NCI-H748 (cell line): ENCODE data around the gene LRRK1.

ENCODE experiments used
- DNase-seq: peaks from one replicate; lab custom pipeline; 2025; ENCODE audit not compliant: unreplicated experiment; lab: John Stamatoyannopoulos, UW

LRRK1 gene

GRCh38 chr15:100909989-100910955 is 8.9 kb upstream of the LRRK1 start:
- DNase-seq, result no peak

DNA sequence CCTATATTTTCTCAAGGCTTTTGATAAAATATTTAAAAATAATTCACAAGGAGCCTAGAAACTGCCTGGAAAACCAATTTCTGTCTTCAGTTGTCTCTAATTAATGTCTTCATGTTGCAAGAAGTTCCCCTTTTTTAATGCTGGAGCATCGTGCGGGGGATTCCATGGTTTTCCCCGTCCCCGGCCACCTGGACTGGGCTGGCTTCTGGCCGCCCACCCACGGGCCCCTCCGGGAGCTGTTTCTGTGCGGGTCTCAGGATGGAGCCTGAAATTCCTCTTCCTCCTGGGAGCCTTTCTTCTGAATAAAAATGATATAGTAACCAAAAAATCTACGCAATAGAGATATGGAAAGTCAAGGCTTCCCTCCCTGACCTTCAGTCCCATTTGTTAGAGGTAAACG is 8.1 kb upstream of the LRRK1 start:
- no peak for DNase-seq

DNA sequence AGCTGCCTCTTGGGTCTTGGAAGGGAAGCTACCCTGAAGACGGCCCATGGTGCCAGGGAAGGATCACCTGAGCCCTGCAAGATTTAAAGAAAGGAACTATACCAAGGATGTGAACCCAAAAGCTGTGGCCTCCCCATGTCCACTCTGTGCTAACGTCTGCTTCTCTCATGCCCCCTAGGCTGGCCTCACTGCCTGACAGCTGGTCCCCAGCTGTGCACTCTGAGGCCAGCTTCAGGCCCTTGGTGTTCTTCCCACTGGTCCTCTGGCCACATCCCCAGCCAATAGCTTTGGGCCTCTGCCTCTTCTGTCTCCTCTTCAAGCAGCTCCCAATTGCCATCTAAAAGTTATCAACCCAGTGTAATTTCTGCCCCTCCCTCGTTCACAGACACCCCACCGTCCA is 5.2 kb upstream of the LRRK1 start:
- no peak for DNase-seq

DNA sequence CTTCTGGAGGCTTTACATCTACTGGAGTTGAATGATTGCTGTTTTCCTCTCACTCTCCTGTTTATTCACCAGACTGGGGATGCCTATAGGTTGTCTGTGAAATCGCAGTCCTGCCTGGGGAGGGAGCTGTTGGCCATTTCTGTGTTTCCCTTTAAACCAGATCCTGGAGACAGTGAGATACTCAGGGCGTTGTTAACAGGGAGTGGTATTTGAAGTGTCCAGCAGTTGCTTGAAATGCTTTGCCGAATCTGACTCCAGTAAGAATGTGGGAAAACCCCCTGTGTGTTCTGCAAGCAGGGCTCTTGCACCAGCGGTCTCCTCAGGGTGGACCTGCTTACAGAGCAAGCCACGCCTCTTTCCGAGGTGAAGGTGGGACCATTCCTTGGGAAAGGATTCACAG is 4.3 kb upstream of the LRRK1 start:
- DNase-seq, result no peak

DNA sequence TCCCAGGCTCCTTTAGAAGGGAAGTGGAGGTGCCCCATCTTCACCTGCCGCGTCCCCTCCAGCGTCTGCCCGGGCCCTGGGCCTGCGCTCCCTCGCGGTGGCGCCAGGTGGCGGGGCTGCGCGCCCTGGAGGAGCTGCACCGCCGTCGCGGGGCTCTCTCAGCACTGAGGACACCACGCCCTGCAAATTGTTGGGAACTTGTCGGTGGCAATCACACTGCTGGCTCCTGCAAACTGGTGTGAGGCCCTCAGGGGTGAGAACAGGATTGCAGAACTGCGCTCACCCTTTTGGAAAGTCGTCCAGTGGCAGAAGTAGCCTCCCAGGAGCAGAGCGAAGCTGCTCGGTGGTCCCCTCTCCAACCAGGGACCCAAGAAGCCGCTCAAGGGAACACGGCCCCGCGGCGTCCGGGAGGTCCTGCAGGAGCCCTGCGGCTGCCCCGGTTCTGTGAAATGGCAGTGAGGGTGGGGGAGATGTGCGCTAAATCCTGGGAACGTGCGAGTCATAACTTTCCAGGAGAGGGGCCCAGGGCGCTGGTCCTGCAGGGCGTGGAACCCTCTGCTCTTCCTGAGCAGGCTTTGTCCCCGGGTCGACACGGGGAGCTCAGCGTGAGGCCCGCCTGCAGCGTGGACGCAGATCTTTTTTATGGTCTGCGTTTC is 995 bp upstream of the LRRK1 start:
- peak; percentile 71 for DNase-seq

GRCh38 chr15:100919481-100920405 is 586 bp downstream of the LRRK1 start:
- DNase-seq, result peak; percentile 2

DNA sequence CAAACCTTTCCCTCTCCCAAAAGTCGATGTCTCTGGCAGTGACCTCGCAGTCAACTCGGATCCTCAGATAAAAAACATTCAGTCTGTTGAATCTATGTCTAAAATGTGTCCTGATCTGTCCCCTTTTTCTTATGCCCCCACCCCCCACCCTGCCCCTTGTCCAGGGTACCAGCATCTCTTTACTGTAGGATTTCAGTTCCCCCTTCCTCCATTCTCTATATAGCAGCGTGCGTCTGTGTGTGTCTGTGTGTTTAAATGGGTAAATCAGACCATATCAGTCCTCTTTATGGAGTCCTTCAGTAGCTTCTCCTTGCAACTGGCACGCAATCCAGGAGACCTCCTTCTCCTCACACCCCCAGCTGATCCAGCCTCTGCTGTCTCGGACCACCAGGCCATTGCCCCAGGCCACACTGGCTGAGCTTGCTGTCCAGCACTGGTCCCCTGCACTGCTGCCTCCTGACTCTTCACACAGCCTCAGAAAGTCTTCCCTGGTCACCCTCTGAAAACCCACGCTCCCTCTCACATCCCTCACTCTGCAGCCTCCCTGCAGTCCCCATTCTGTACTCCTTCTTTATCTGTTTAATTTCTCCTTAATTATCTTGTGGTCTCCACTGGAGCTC is 1.5 kb downstream of the LRRK1 start:
- DNase-seq, result no peak

- DNase-seq, result no peak
Observed at GRCh38 chr15:100922192-100923040, 3.3 kb downstream of the LRRK1 start.

- no peak for DNase-seq
Observed at GRCh38 chr15:100923076-100923475, 3.9 kb downstream of the LRRK1 start.

- no peak for DNase-seq
Observed at GRCh38 chr15:100923902-100924301, 4.7 kb downstream of the LRRK1 start.

- DNase-seq, result no peak
Observed at GRCh38 chr15:100924436-100924835, 5.3 kb downstream of the LRRK1 start.

GRCh38 chr15:100925480-100925879 is 6.3 kb downstream of the LRRK1 start:
- no peak for DNase-seq

- DNase-seq, result no peak
Observed at GRCh38 chr15:100926258-100926657, 7.1 kb downstream of the LRRK1 start.

DNA sequence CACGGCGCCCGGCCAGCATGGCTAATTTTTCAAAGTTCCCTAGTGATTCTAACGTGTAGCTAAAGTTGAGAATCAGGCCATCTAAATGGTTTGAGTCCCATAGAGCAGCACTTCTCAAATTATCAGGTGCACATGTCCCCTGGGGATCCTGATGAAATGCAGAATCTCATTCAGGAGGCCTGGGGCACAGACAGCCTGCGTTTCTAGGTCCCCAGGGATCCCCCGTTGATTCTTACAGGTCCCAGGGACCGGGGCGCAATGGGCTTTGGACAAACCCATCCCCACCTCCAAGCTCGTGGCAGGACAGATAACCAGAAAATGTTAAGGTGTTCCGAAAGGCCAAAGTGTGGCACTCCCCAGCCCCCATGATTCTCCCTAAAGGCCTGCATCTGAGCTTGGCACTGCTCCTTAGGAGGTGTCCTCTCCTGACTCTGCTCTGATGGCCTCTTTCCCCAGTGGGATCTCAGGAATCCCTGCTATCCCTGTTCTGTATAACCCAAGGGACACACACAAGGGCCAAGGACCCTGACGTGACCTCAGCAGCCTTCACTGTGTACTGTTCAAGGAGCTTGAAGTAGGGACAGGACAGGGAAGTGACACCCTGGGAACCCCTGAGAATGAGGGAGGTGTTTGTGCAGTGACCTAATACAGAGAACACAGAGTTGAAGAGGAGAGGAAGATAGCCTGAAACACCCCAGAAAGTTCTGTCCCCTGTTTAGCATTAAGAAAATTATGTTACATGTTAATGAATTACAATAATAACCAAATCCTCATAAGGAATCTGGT is 8.0 kb downstream of the LRRK1 start:
- DNase-seq, result no peak

DNA sequence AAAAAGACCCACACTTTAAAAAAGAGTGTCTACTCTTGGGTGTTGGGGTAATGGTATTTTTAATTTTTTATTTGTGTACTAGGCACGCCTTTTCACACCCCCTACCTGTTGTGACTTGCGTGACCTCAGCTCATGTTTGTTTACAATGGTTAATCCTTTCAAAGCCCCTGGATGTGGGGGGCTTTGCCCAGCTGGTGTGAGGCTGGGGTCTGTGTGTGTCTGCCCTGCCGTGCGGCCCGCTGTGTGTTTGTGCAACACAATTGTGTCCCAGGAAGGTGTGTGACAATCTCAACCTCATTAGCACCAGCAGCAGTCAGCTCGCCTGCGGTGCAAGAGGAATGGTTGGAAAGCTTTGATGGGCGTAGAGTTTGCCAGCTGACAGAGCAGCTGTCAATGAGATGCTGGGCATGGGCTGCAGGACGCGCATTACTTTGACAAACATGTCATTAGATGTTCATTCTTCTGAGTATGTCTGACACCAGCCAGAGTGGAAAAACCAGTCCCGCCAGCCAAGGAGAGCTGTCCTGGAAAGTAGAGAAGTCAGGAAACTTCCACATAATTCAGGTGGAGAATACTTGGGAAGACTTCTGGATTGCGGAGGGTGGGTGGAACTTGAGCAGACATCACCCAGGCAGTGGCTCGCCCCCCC is 9.6 kb downstream of the LRRK1 start:
- peak; percentile 61 for DNase-seq

- no peak for DNase-seq
Observed at GRCh38 chr15:100929641-100930042, 10.5 kb downstream of the LRRK1 start.

- no peak for DNase-seq
Observed at GRCh38 chr15:100930306-100930848, 11.2 kb downstream of the LRRK1 start.

DNA sequence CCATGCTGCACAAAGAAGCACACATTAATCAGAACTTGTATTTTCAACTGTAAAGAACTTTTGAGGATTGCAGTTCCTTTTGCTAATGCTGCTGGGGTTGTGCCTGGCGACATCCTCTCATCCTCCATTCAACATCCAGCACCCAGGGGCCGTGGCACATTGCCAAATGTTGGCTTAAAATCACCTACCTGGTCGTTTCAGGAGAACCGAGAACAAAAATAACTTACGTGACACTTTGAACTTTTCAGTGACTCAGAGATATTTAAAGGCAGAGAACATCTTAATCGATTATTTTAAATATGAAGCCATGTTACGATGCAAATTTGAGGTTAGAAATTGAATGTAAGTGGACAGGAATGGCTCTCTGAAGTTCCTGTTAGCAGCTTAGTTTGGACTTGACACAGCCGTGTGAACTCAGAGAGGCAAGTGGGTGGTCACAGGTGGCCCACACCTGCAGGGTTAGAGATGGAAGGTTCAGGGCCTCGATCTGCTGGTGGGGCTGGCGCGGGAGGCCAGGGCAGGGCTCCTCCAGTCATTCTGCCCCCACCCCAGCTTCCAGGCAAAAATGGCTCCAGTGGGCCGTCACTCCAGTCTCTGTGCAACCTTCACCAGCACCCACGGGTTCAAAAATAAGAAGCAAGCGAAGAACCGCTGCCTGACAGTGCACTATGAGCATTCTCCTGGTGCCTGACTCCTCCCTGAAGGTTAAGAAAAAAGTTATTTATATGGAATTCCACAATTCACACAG is 12.2 kb downstream of the LRRK1 start:
- no peak for DNase-seq
